IMR-90 (cell line): ENCODE results near the gene PMPCA. TPM values are rescaled to one million over a fixed set of nuclear protein-coding genes. Genes with fewer than 3 reads are reported as not detected.

ENCODE experiments used
- ATAC-seq: fragments of 200-7000 bp; cut with Tn5 transposase; 2 replicates; pipeline ENCODE4 v1.9.1; 2020; ENCODE audit warnings: low read depth, mild to moderate bottlenecking, moderate library complexity
- BruUV-seq: library from RNA; stranded (reverse); fragments of 400-500 nt; replicated peaks from 2 replicates; lab custom pipeline; 2021; lab: Mats Ljungman, UMichigan
- CTCF ChIA-PET: fragments of 300-600 bp; formaldehyde crosslinking; extraction: SDS; loops from one replicate; lab custom pipeline; 2021; ENCODE audit warnings: antibody characterized with exemption; lab: Yijun Ruan, JAX
- POLR2A ChIA-PET: fragments of 300-600 bp; sonication (Branson Sonifier 250); formaldehyde crosslinking; loops from one replicate; lab custom pipeline; 2022; ENCODE audit warnings: antibody characterized with exemption; ENCODE audit not compliant: unreplicated experiment; lab: Charles Lee
- DNase-seq: peaks from one replicate; pipeline ENCODE4 v3.0.0; 2013
- H2AFZ ChIP-seq: replicated peaks from 2 replicates; pipeline ENCODE3; 2013; ENCODE audit warnings: low read length, mild to moderate bottlenecking; ENCODE audit not compliant: poor library complexity
- H2AK5ac ChIP-seq: 2 replicates; pipeline ENCODE4 v1.6.1; 2013; ENCODE audit warnings: low read depth, low read length, inconsistent platforms
- H2AK9ac ChIP-seq: replicated peaks from 2 replicates; pipeline ENCODE3; 2013; ENCODE audit warnings: mild to moderate bottlenecking, low read depth, low read length, moderate library complexity; ENCODE audit not compliant: poor library complexity
- H2BK120ac ChIP-seq: 2 replicates; pipeline ENCODE4 v1.6.1; 2013; ENCODE audit warnings: low read depth, low read length, inconsistent platforms
- H2BK15ac ChIP-seq: 3 replicates; pipeline ENCODE4 v1.6.1; 2013; ENCODE audit warnings: low read depth, low read length, inconsistent platforms
- H2BK20ac ChIP-seq: 2 replicates; pipeline ENCODE4 v1.6.1; 2013; ENCODE audit warnings: low read depth, mild to moderate bottlenecking, inconsistent platforms, low read length, moderate library complexity
- H2BK5ac ChIP-seq: 2 replicates; pipeline ENCODE4 v1.6.1; 2013; ENCODE audit warnings: mild to moderate bottlenecking, low read depth, low read length, inconsistent platforms; ENCODE audit not compliant: poor library complexity, severe bottlenecking
- H3K14ac ChIP-seq: replicated peaks from 2 replicates; pipeline ENCODE4 v1.6.1; 2013; ENCODE audit warnings: low read depth, low read length, inconsistent platforms
- H3K18ac ChIP-seq: 2 replicates; pipeline ENCODE4 v1.6.1; 2013; ENCODE audit warnings: low read depth, low read length, control low read depth
- H3K23ac ChIP-seq: 2 replicates; pipeline ENCODE4 v1.6.1; 2013; ENCODE audit warnings: low read depth, low read length, inconsistent platforms
- H3K27ac ChIP-seq: 2 replicates; pipeline ENCODE4 v1.5.1; 2013; ENCODE audit warnings: mild to moderate bottlenecking, control low read depth, low read length; ENCODE audit not compliant: insufficient read depth
- H3K27me3 ChIP-seq: 2 replicates; pipeline ENCODE4 v1.6.1; 2013; ENCODE audit warnings: low read length; ENCODE audit not compliant: control insufficient read depth, insufficient read depth
- H3K36me3 ChIP-seq: 2 replicates; pipeline ENCODE4 v1.6.1; 2013; ENCODE audit warnings: low read length, mixed read lengths; ENCODE audit not compliant: control insufficient read depth, insufficient read depth
- H3K4ac ChIP-seq: 2 replicates; pipeline ENCODE4 v1.6.1; 2013; ENCODE audit warnings: low read depth, low read length, inconsistent platforms
- H3K4me1 ChIP-seq: 2 replicates; pipeline ENCODE4 v1.6.1; 2013; ENCODE audit warnings: low read length, mixed read lengths; ENCODE audit not compliant: control insufficient read depth, insufficient read depth
- H3K4me2 ChIP-seq: 2 replicates; pipeline ENCODE4 v1.6.1; 2013; ENCODE audit warnings: low read depth, mild to moderate bottlenecking, control low read depth, low read length, moderate library complexity
- H3K4me3 ChIP-seq: 2 replicates; pipeline ENCODE4 v1.5.1; 2013; ENCODE audit warnings: low read depth, mild to moderate bottlenecking, control low read depth, low read length, moderate library complexity; ENCODE audit not compliant: insufficient read depth
- H3K56ac ChIP-seq: 2 replicates; pipeline ENCODE4 v1.6.1; 2013; ENCODE audit warnings: low read length, inconsistent platforms; ENCODE audit not compliant: insufficient read depth; ENCODE audit errors: extremely low read depth
- H3K79me1 ChIP-seq, 2 experiments: 2 replicates each; pipeline ENCODE4 v1.6.1; 2013; ENCODE audit warnings: low read length in 2 of 2, inconsistent platforms in 1 of 2, low read depth in 1 of 2
- H3K9ac ChIP-seq: 2 replicates; pipeline ENCODE4 v1.6.1; 2013; ENCODE audit warnings: low read depth, low read length, control low read depth
- H3K9me1 ChIP-seq: 2 replicates; pipeline ENCODE4 v1.6.1; 2013; ENCODE audit warnings: low read length, inconsistent platforms; ENCODE audit not compliant: insufficient read depth
- H3K9me3 ChIP-seq: 2 replicates; pipeline ENCODE4 v1.6.1; 2013; ENCODE audit warnings: low read length; ENCODE audit not compliant: control insufficient read depth, insufficient read depth
- H4K20me1 ChIP-seq: 2 replicates; pipeline ENCODE4 v1.6.1; 2013; ENCODE audit warnings: low read length, inconsistent platforms; ENCODE audit not compliant: insufficient read depth
- H4K5ac ChIP-seq: 2 replicates; pipeline ENCODE4 v1.6.1; 2013; ENCODE audit warnings: mild to moderate bottlenecking, low read depth, low read length, control low read depth
- H4K8ac ChIP-seq, 2 experiments: 2 replicates each; pipeline ENCODE4 v1.6.1; 2013; ENCODE audit warnings: low read depth in 2 of 2, low read length in 2 of 2, control low read depth in 1 of 2, inconsistent platforms in 1 of 2
- H4K91ac ChIP-seq: 2 replicates; pipeline ENCODE4 v1.6.1; 2013; ENCODE audit warnings: low read depth, low read length, inconsistent platforms; ENCODE audit not compliant: insufficient read depth
- MAFK ChIP-seq: IDR thresholded peaks from 2 replicates; pipeline ENCODE4 v1.6.1; 2012; ENCODE audit warnings: low read depth, low read length, improper control_type of control experiment
- MAZ ChIP-seq: IDR thresholded peaks from 2 replicates; pipeline ENCODE4 v1.6.1; 2012; ENCODE audit warnings: low read depth, mild to moderate bottlenecking, low read length, improper control_type of control experiment, moderate library complexity, borderline replicate concordance
- WGBS, 2 experiments: methylation state at CpG; one replicate each; pipeline versions ENCODE4 v1.1.5 to v1.1.7; 2013; ENCODE audit warnings: missing lambda C conversion rate in 2 of 2; ENCODE audit not compliant: insufficient read length in 1 of 2; ENCODE audit errors: extremely low coverage in 2 of 2; 5-methylcytosine and 5-hydroxymethylcytosine counted together
- dilution Hi-C: fragments of 300-500 bp; cut with HindIII; formaldehyde crosslinking; loops from one replicate; pipeline ENCODE4 v1.14.3; 2018; ENCODE audit warnings: low sequenced_read_pairs; ENCODE audit not compliant: unreplicated experiment
- in situ Hi-C: fragments of 300-500 bp; cut with MboI; formaldehyde crosslinking; loops from 3 replicates; pipeline ENCODE4 v1.14.3; 2019; ENCODE audit warnings: low sequenced_read_pairs, inconsistent platforms, mixed read lengths
- intact Hi-C: fragments of 100-400 bp; cut with micrococcal nuclease; formaldehyde crosslinking; loops from 2 replicates; pipeline ENCODE4 v1.10.0; 2022
- polyA plus RNA-seq, 3 experiments: library from polyadenylated mRNA; depleted of rRNA; stranded (reverse); fragments of >200 nt; gene quantifications; 2 replicates each; pipeline ENCODE4 v1.2.3, GENCODE V29; 2012; ENCODE audit warnings: low replicate concordance in 1 of 3
- total RNA-seq: library from RNA; depleted of rRNA; stranded (reverse); fragments of >200 nt; gene quantifications from 2 replicates; pipeline ENCODE4 v1.2.3, GENCODE V29; 2012

Gene PMPCA
- total and polyA plus RNA-seq, 2 of the 4 experiments (the other 2 are of a cell fraction): 62.6 to 95.8 TPM

- Histone ChIP-seq H3K9me1 (no peaks in the 10 kb centered on the region), H4K91ac (no peak overlapping the region), H3K79me1 (peaks cover 6 to 20% of the 10 kb centered on the region in 2 experiments; a peak in 3 of 4 replicates), H3K27ac (no peak overlapping the region), H3K36me3 (peaks cover 77% of the 10 kb centered on the region), H4K20me1 (peaks cover 16% of the 10 kb centered on the region), H2BK5ac (no peak overlapping the region), H3K4me2 (no peak overlapping the region), H3K9ac (no peak overlapping the region), H3K23ac (no peak overlapping the region), H3K9me3 (no peaks in the 10 kb centered on the region), H3K14ac (no peak overlapping the region), H3K27me3 (no peaks in the 10 kb centered on the region), H2AK5ac (no peak overlapping the region), H3K18ac (no peak overlapping the region), H4K8ac (no peak overlapping the region), H3K4ac (no peak overlapping the region), H2BK120ac (no peak overlapping the region), H3K56ac (no peak overlapping the region), H3K4me3 (no peak overlapping the region), H2BK15ac (no peak overlapping the region), H2BK20ac (no peak overlapping the region), H2AK9ac (no peak overlapping the region), H4K5ac (no peak overlapping the region), H3K4me1 (no peaks in the 10 kb centered on the region), H2AFZ (no peak overlapping the region)
- dilution Hi-C loops: no loop called here
- CTCF ChIA-PET: no interaction called here
- TF ChIP-seq MAZ (no peak), MAFK (peak; percentile 72)
- DNase-seq: no peak
- in situ Hi-C loops: no loop called here
- 93% methylated on average over 9 of the region's 9 CpGs; no CpG with 5 or more reads in 1 of the 2 experiments for WGBS, 2 experiments
- ATAC-seq: no peak
- POLR2A ChIA-PET: no interaction called here
- intact Hi-C loops: no loop called here
- no TSS peak for BruUV-seq
Measured at GRCh38 chr9:136456258-136456657, 45.8 kb downstream of the PMPCA start.
